GM19351 (cell line): ENCODE measurements around the gene NME7.

Experiments
- ATAC-seq: cut with Tn5 transposase; IDR thresholded peaks from one replicate; pipeline ENCODE4 v1.9.1; 2021; ENCODE audit warnings: mild to moderate bottlenecking, moderate library complexity; ENCODE audit not compliant: unreplicated experiment

Gene NME7

DNA sequence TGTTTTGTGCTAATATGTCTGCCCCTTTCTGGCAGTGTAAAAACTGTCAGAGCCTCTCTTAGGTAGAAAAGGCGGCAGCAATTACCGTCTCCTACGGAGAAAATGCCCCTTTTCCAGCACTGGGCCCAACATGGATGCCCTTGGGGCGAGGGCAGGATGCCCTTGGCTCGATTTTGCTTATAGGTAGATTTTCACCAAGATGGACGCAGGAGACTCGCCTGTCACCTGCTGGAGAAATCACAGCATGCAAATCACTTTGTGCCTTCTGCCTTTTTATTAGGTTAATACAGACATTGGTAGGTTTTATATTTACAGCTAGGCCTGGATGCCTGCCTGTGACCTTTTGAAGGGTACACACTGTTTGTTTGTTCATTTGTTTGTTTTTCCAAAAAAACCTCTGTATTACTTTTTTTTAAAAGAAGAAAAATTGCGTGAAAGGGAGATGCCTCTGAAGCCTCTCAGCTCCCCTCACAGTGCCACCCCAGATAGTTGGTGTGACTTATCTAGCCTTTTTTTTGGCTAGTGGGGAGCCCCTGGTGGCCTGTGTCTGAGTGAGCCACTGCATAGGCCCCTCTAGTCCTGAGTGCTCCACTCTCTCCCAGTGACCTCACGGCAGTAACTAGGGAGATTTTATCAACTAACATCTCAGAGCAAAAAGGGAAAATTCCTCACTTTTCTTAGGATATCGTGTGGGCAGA lies 258.6 kb downstream of the NME7 start:
- ATAC-seq = no peak

DNA sequence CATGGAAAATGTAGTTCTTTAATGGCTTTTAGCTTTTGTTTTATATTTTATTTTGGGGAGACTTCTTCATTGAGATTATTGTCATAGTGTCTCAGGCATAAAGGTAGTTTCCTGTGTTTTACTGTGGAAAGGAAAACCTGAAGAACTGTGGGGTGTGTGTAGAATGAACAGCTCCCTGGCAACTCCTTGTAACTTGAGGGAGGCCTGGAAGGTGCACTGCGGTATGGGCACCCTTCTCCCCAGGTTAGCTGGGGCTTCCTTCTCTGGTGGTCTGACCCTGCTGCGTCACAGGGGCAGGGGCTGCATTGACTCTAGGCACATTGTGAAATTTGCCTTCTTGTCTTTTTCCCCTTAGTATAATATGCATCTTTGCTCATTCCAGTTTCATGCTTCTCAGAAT lies 259.4 kb downstream of the NME7 start:
- ATAC-seq = no peak

GRCh38 chr1:169107603-169108208 lies 259.9 kb downstream of the NME7 start:
- ATAC-seq = no peak

DNA sequence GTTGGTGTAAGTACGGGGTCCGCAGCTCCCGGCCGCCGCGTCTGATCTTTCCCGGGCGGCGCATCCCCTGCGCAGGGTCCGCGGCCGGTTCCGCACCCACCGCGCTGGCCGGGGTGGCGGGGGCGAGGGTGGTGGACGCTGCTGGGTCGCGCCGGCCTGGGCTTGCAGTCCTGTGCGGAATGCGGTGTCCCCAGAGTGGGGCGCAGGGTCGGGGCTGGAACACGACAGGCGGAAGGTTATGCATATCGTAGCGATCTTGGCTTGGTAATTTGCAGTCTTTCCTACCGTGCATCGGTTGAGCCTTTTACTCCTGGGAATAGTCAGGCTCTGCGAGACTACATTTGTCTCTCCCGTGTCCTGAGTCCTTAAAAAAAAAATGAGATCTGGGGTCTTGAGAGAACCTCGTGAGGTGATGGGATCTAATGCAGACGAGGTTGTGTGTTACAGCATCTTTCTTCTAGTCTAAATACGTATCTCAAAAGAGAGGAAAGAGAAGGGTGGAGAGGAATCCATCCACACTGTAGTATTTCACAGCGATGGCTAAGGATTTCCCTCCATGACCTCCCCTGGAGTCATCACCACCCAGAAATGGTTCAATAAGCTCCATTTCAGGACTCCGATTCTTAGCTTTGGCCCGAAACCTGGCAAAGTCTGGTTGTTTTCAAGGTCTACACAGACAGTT lies 260.5 kb downstream of the NME7 start:
- ATAC-seq = no peak

DNA sequence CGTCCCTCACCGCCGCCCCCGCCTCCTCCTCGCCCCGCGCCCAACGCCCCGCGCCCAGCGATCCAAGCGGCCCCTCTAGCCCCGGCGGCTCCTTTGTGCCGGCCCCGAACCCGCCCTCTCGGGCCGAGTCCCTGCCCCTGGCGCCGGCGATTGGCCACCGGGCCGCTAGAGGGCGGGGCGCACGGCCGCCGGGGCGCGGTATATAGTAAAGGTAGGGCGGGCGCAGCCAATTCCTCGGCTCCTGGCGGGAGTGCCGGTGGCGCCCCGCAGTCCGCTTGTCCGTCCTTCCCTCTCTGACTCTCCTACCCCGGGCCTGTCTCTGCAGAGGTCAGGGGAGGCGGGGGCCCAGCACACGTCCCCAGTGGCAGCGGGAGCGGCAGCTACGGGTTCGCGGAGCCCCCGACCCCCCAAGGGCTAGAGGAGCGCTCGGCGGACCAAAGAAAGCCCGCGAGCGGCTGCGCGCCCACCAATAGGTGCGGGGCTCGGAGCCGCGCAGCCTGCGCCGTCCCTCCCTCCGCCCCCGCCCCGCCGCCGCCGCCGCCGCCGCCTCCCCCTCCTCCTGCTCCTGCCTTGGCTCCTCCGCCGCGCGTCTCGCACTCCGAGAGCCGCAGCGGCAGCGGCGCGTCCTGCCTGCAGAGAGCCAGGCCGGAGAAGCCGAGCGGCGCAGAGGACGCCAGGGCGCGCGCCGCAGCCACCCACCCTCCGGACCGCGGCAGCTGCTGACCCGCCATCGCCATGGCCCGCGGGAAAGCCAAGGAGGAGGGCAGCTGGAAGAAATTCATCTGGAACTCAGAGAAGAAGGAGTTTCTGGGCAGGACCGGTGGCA lies 261.3 kb downstream of the NME7 start, which contains the start of gene ATP1B1:
Gene ATP1B1 (plus strand): TSS at position 596 of the 826 bp plus-strand sequence. CDS start 140 bp downstream, at position 736.
- ATAC-seq = peak; percentile 89

DNA sequence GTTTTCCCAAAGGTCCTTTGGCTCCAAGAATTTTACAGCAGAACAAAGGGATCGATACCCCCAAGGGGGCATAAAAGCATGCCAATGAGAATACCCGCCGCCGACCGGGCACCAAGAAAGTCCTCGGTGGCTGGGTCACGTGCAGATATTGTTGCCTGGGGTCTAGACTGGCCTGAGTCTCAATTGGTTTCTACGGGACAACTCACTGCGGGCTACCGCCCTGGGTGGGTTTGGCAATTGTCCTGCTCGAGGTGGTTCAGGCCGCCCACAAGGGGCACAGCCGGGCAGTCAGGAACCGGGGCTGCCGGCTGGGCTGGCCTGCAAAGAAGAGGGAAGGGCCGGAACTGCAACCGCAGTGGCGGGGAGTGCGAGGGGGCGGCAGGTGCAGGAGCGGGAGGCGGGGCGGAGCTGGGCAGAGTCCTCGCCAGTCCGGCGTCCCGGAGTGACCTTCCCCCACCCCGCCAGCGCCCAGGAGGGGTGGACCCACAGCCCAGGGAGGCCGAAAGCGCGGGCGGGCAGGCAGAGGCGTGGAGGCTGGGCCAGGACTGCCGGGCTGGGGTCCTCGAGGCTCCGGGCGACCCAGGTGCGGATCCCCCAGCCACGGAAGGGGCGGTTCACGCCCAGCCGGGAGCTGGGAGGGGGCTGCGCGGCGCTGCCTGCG lies 262.0 kb downstream of the NME7 start:
- ATAC-seq = peak; percentile 29

GRCh38 chr1:169105087-169105433 lies 262.5 kb downstream of the NME7 start:
- no peak for ATAC-seq

DNA sequence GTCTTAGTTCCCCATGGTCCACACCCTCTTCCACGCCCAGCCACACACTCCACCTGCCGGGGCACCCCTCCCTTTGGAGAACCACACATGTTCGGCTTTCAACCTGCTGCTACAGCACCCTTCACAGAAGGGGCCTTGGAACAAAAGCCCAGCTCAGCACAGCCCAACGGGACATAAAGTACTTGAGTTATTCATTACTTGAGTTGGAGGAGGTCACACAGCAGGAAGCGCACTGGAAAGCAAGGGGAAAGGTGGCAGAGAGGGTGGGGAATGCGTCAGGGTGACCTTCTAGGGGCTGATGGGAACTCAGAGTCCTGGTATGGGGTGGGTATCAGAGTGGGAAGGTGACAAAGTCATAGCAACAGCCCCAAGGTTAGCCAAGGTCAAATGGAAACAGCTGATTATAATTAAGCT lies 264.1 kb downstream of the NME7 start:
- ATAC-seq = no peak

- no peak for ATAC-seq
Measured at GRCh38 chr1:169103002-169103401, 264.6 kb downstream of the NME7 start.

- no peak for ATAC-seq
Measured at GRCh38 chr1:169102567-169102966, 265.0 kb downstream of the NME7 start.

DNA sequence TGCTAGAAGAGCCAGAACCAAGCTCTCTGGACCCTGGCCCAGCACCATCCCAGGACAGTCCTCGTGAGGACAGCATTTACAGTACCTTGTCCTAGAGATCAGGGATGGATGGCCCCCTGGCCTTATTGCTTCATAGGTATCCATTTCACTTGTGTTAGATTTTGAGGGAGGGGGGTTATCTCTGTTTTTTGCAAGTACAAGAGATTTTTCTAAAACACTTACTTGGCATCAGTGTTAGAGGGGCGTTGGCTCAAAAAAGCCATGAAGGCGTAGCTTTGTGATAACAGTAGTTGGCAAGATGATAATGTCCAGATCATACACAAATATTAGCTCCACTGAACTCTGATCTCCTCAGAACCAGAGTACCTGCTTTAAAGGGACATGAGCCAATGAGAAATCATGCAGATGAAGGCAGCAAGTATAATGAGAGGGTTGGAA lies 266.9 kb downstream of the NME7 start:
- ATAC-seq = no peak

DNA sequence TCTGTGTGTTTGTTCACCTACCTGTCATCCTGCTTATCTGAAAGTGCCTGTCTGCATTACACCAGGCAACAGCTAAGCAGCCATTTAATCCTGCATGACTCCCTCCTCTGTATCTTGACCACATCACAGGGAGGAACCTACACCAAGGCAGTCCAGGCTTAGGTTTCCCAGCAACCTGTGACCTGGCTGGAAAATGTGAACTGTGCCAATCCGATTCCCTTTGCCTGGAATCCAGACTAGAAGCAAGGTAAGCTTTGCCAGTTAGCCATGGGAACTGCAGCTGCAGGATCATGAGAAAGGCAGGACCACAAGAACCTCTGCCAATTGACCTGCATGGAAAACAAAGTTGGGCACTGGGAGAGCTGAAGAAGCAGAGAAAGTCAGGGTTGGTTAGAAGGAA lies 267.4 kb downstream of the NME7 start:
- no peak for ATAC-seq

DNA sequence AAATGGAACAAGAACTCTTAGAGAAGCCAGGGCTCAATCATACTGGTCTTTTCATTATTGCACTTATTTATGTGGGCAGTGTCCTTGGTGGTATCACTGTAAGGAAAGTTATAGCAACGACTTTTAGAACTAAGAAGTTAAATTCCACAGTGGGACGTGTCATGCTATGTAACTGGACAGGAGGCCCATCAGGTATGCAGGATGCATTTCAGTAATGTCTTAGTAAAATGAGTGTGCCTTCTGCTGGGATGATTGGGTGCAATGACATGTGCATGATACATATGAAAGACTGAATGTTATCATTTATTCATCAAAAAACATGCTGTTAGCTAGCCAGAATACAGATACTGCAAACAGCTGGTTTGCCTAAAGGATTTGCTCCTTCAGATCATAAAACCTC lies 268.0 kb downstream of the NME7 start:
- ATAC-seq = no peak

- peak; percentile 47 for ATAC-seq
Measured at GRCh38 chr1:169098380-169098779, 269.2 kb downstream of the NME7 start.

DNA sequence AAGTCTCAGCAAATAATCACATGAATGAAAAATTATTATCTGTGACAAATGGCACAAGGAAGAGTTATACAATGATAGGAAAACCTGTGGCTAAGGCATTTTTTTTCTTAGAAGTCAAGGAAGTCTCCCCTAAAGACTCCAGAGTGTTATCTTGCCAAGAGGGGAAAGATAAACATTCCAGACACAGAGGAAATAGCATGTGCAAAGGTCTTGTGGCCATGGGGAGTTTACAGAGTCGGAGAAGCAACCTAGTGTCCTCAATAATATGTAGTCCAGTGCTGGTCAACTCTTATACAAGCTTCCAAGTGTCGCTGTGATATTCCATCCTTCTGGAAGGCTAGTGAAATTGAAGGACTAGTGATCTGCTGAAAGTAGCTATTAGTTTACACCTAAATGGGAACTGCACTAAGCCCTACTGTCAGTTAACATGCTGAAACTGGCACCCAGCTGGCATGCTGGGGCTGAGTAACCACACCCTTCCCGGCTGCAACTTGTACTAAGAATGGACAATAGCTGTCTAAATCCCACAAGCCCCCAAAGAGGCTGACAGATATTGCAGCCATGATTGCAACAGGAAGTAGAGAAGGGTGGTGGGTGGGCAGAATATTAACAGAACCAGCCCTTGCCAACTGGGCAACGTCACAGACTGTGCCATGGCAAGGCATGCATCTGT lies 272.6 kb downstream of the NME7 start:
- ATAC-seq = no peak

- ATAC-seq = no peak
Measured at GRCh38 chr1:169092399-169092798, 275.2 kb downstream of the NME7 start.

DNA sequence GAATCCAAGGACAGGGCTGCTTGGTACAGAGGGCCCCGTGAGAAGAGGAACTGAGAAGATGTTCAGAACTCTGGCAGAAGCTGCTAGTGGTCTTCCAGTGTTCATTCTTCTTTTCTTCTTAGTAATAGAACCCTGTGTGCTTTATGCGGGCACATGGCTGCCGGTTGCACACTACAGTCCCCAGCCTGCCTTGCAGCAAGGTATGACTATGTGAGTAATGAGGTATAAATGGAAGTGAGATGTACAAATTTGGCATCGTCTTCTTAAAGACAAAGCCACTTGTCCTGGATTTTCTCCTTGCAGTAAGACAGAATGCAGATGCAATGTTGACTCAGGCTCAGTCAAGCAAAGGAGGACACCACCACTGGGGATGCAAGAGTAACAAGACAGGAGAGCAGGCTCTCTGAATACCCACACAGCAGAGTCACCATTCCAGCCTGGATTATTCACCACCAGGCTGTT lies 276.1 kb downstream of the NME7 start:
- ATAC-seq = peak; percentile 90

DNA sequence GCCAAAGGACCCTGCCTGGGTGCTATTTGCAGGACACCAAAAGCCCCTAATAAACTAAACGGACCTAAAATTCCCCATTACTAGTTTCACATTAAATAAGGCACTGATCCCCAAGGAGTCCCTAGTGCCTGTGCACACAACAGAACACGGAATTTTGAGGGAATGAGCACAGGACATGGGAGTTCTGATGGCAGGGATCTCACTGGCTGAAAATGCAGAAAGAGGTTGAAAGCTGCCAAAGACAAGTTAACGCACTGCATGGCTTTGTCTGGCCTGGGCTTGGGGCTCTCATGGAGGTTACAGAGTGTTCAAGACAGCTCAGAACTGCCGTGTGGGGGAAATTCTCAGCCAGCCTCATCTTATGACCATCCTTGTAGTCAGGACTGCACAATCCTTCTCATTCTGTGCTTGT lies 276.7 kb downstream of the NME7 start:
- ATAC-seq = peak; percentile 47

GRCh38 chr1:169090308-169090899 lies 277.2 kb downstream of the NME7 start:
- no peak for ATAC-seq

GRCh38 chr1:169089776-169090175 lies 277.8 kb downstream of the NME7 start:
- no peak for ATAC-seq
